Activated naive CD8-positive, alpha-beta T cell treated with anti-CD3 and anti-CD28 coated beads, Interleukin-2, amount 50 U/mL, for 24 hours (primary cell): ENCODE results near the gene ZNF341.
"Not testable (repeated sequence)": the region's sequence is repeated elsewhere in the genome, so short reads cannot be mapped to it uniquely, and the experiment has no call there.

Source experiments
- ATAC-seq: fragments of 150-1000 bp; cut with Tn5 transposase; one replicate; pipeline ENCODE4 v1.10.0; 2021
- DNase-seq: peaks from one replicate; pipeline ENCODE4 v3.0.0; 2021
- H3K27ac Mint-ChIP-seq: one replicate; pipeline ENCODE4 v1.8.0; 2021; ENCODE audit warnings: mild to moderate bottlenecking, mixed read lengths
- H3K27me3 Mint-ChIP-seq: one replicate; pipeline ENCODE4 v1.8.0; 2021; ENCODE audit warnings: mixed read lengths
- H3K36me3 Mint-ChIP-seq: one replicate; pipeline ENCODE4 v1.8.0; 2021; ENCODE audit warnings: low read depth, mixed read lengths
- H3K4me1 Mint-ChIP-seq: one replicate; pipeline ENCODE4 v1.8.0; 2021; ENCODE audit warnings: mixed read lengths
- H3K4me3 Mint-ChIP-seq: one replicate; pipeline ENCODE4 v1.8.0; 2021; ENCODE audit warnings: mild to moderate bottlenecking, moderate library complexity, mixed read lengths
- H3K9me3 Mint-ChIP-seq: one replicate; pipeline ENCODE4 v1.8.0; 2021; ENCODE audit warnings: mixed read lengths

ZNF341 gene

GRCh38 chr20:33787253-33787891 lies 55.6 kb downstream of the ZNF341 start:
- DNase-seq (no peak), ATAC-seq (no peak)
- H3K36me3 Mint-ChIP-seq, result peaks cover 11% of the 10 kb centered on the region
- peaks cover 9% of the 10 kb centered on the region for H3K4me1 Mint-ChIP-seq
- no peaks in the 10 kb centered on the region for H3K27me3 Mint-ChIP-seq
- no peak overlapping the region for H3K27ac Mint-ChIP-seq
- H3K9me3 Mint-ChIP-seq, result no peaks in the 10 kb centered on the region
- no peak overlapping the region for H3K4me3 Mint-ChIP-seq

DNA sequence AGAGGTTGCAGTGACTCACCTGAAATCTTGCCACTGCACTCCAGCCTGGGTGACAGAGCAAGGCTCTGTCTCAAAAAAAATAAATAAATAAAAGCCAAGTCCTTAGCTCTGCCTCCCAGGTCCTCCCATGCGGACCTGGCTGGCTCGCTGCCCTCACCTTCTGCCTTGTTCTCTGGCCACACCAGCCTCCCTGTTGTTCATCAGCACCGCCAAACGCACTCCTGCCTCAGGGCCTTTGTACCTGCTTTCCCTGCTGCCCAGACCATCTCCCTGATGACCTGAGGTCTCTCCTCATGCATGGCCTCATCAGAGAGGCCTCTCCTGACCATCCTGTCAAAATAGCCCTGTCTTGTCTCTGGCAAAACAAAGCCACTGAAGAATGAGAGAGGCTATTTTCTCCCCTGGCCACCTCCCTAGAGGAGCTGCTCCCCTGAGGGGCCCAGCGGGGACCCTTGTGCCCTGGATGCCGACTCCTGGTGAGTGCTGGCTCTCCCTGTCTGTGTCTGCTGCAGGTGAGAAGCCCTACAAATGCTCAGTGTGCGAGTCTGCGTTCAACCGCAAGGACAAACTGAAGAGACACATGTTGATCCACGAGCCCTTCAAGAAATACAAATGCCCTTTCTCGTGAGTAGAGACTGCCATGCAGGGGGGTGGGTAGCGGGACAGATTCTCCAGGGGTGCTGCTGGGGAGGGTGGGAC lies 56.7 kb downstream of the ZNF341 start:
- Mint-ChIP-seq H3K9me3 (no peaks in the 10 kb centered on the region), H3K27ac (no peak overlapping the region), H3K4me1 (peaks cover 9% of the 10 kb centered on the region), H3K4me3 (no peak overlapping the region), H3K36me3 (peaks cover 11% of the 10 kb centered on the region), H3K27me3 (no peaks in the 10 kb centered on the region)
- DNase-seq, result no peak
- ATAC-seq, result no peak

GRCh38 chr20:33789109-33789857 lies 57.5 kb downstream of the ZNF341 start:
- H3K36me3 Mint-ChIP-seq, result peaks cover 11% of the 10 kb centered on the region
- DNase-seq (no peak), ATAC-seq (no peak)
- no peak overlapping the region for H3K27ac Mint-ChIP-seq
- H3K4me3 Mint-ChIP-seq, result no peak overlapping the region
- no peaks in the 10 kb centered on the region for H3K27me3 Mint-ChIP-seq
- H3K9me3 Mint-ChIP-seq, result no peaks in the 10 kb centered on the region
- peaks cover 9% of the 10 kb centered on the region for H3K4me1 Mint-ChIP-seq

DNA sequence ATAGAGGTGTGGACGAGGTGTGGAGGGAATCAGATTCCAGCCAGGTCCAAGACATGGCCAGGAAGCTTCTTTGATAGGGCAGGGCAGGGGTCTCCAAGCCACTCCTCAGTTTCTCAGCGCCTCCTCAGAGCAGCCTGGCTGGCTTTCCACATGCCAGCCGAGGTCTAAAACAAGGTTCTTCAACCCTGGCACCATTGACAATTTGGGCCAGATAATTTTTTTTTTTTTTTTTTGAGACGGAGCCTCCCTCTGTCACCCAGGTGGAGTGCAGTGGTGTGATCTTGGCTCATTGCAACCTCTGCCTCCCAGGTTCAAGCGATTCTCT lies 58.0 kb downstream of the ZNF341 start:
- H3K27ac Mint-ChIP-seq, result no peak overlapping the region
- DNase-seq (no peak), ATAC-seq (no peak)
- H3K27me3 Mint-ChIP-seq, result no peaks in the 10 kb centered on the region
- peaks cover 11% of the 10 kb centered on the region for H3K36me3 Mint-ChIP-seq
- H3K4me1 Mint-ChIP-seq, result peaks cover 9% of the 10 kb centered on the region
- H3K9me3 Mint-ChIP-seq, result no peaks in the 10 kb centered on the region
- H3K4me3 Mint-ChIP-seq, result no peak overlapping the region

DNA sequence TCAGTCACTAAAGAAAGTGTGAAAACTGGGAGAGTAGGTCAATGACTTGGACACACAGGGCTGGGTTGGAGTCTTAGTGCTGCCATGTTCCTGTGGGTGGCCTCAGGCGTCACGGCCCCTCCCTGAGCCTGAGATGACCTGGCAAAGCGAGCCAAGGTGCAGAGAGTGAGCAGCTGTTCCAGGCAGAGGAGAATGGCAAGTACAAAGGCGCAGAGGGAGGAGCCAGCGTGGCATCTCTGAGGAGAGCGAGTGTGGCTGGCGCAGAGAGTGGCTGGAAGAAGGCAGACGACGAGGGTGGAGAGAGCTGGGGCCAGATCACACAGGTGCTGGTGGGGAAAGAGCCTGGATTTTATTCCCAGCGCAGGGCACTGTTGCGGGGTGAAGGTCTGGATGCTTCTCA lies 58.8 kb downstream of the ZNF341 start:
- ATAC-seq (no peak), DNase-seq (no peak)
- no peak overlapping the region for H3K4me3 Mint-ChIP-seq
- H3K9me3 Mint-ChIP-seq, result no peaks in the 10 kb centered on the region
- H3K36me3 Mint-ChIP-seq, result peaks cover 11% of the 10 kb centered on the region
- H3K27ac Mint-ChIP-seq, result no peak overlapping the region
- H3K4me1 Mint-ChIP-seq, result peaks cover 9% of the 10 kb centered on the region
- H3K27me3 Mint-ChIP-seq, result no peaks in the 10 kb centered on the region

DNA sequence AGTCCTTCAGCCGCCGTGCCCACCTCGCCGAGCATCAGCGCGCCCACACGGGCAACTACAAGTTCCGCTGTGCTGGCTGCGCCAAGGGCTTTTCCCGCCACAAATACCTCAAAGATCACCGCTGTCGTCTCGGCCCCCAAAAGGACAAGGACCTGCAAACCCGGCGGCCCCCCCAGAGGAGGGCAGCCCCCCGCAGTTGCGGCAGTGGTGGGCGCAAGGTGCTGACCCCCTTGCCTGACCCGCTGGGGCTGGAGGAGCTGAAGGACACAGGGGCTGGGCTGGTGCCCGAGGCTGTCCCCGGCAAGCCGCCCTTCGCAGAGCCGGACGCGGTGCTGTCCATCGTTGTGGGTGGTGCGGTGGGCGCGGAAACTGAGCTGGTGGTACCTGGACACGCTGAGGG lies 59.2 kb downstream of the ZNF341 start:
- H3K9me3 Mint-ChIP-seq, result no peaks in the 10 kb centered on the region
- H3K36me3 Mint-ChIP-seq, result peaks cover 11% of the 10 kb centered on the region
- H3K4me3 Mint-ChIP-seq, result no peak overlapping the region
- DNase-seq (no peak), ATAC-seq (no peak)
- no peaks in the 10 kb centered on the region for H3K27me3 Mint-ChIP-seq
- H3K4me1 Mint-ChIP-seq, result peaks cover 6% of the 10 kb centered on the region
- no peak overlapping the region for H3K27ac Mint-ChIP-seq

GRCh38 chr20:33791540-33791939 lies 59.7 kb downstream of the ZNF341 start:
- no peak overlapping the region for H3K27ac Mint-ChIP-seq
- H3K4me3 Mint-ChIP-seq, result no peak overlapping the region
- ATAC-seq (no peak), DNase-seq (no peak)
- H3K36me3 Mint-ChIP-seq, result peaks cover 11% of the 10 kb centered on the region
- no peaks in the 10 kb centered on the region for H3K9me3 Mint-ChIP-seq
- H3K27me3 Mint-ChIP-seq, result no peaks in the 10 kb centered on the region
- peaks cover 4% of the 10 kb centered on the region for H3K4me1 Mint-ChIP-seq

GRCh38 chr20:33791959-33792597 lies 60.3 kb downstream of the ZNF341 start:
- peak; percentile 68 for DNase-seq

GRCh38 chr20:33792598-33792989 lies 60.8 kb downstream of the ZNF341 start:
- not testable (repeated sequence) for H3K27ac Mint-ChIP-seq, H3K27me3 Mint-ChIP-seq, H3K9me3 Mint-ChIP-seq, ATAC-seq, DNase-seq, H3K4me1 Mint-ChIP-seq, H3K4me3 Mint-ChIP-seq
- peaks cover 11% of the 10 kb centered on the region for H3K36me3 Mint-ChIP-seq

More at GRCh38 chr20:33791959-33792597, 60.3 kb downstream of the ZNF341 start:
- Mint-ChIP-seq H3K27me3 (no peaks in the 10 kb centered on the region), H3K4me3 (no peak overlapping the region), H3K27ac (no peak overlapping the region), H3K4me1 (peaks cover 2% of the 10 kb centered on the region), H3K9me3 (no peaks in the 10 kb centered on the region), H3K36me3 (peaks cover 11% of the 10 kb centered on the region)
- peak; percentile 47 for ATAC-seq

DNA sequence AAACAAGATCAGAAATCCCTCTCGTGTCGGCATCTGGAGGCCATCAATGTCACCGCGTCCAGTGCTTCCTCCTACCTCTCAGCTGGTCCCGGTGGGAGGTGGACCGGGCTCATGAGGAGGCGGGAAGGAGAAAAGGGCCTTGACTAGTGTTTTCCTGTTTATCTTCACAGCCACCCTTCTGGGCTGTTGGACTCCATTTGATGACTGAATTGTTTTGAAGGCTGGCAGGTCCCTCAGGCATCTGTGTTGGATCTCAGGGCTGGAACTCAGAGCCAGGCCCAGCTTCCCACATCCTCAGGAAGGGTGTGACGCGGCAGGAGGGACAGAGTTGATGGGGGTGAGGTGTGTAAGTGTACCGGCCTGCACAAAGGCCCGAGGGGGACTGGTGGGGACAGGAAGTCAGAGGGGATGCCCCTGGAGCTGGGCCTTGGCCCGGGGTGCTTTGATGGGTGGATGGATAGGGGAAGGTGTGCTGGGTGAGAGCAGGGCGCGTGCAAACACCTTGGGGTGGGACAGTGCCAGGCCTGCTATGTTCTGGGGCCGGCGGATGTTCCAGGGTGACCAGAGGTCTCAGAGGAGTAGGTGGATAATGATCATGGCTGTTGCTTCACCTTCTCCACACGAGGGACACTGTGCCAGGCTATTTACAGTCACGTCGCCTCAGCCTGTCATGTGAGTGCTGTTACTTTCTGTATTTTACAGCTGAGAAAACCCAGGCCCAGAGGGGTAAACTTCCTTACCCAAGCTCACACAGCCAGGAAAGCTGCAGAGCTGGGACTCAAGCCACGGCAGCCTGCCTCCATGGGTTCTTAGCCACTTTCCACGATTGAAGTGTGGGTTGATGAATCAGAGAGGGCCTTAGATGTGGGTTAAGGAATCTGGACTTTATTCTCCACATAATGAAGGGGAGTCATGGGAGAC lies 61.5 kb downstream of the ZNF341 start:
- no peak for DNase-seq
- H3K36me3 Mint-ChIP-seq, result peaks cover 11% of the 10 kb centered on the region
- ATAC-seq, result no peak
- no peaks in the 10 kb centered on the region for H3K27me3 Mint-ChIP-seq
- H3K4me3 Mint-ChIP-seq, result no peak overlapping the region
- H3K9me3 Mint-ChIP-seq, result no peaks in the 10 kb centered on the region
- no peaks in the 10 kb centered on the region for H3K4me1 Mint-ChIP-seq
- no peak overlapping the region for H3K27ac Mint-ChIP-seq

DNA sequence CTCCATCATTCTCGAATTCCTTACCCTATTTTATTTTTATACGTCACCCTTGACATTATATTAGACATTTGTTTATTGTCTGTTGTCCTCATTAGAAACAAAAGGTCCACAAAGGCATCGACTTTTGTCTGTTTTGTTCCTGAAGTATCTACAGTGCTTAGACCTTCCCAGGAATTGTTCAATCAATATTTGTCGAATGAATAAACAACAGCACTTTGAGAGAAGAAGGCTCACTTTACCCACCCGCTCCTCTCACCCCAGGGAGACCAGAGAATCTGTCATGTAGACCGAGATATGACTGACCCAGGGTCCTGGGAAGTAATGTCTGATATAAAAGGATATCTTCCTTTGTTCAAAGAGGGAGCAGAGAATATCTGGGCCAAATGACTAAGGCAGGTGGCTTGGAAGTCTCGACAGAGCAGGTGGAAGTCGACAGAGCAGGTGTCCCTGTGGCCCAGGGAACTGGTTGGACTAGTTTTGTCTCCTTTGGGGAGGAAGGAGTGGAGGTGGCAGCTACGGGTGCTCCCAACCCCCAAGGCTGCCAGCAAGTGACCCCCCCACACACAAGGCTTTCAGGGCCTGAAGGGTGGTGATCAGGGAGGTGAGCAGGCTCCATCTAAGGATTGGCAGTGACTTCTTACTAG lies 64.6 kb downstream of the ZNF341 start:
- Mint-ChIP-seq H3K4me1 (no peaks in the 10 kb centered on the region), H3K9me3 (no peaks in the 10 kb centered on the region), H3K36me3 (peaks cover 2% of the 10 kb centered on the region), H3K4me3 (no peak overlapping the region), H3K27ac (no peak overlapping the region), H3K27me3 (no peaks in the 10 kb centered on the region)
- ATAC-seq (no peak), DNase-seq (no peak)

GRCh38 chr20:33796907-33797544 lies 65.2 kb downstream of the ZNF341 start:
- ATAC-seq (no peak), DNase-seq (no peak)
- no peak overlapping the region for H3K4me3 Mint-ChIP-seq
- H3K9me3 Mint-ChIP-seq, result no peaks in the 10 kb centered on the region
- H3K4me1 Mint-ChIP-seq, result no peaks in the 10 kb centered on the region
- peaks cover 1% of the 10 kb centered on the region for H3K36me3 Mint-ChIP-seq
- H3K27ac Mint-ChIP-seq, result no peak overlapping the region
- no peaks in the 10 kb centered on the region for H3K27me3 Mint-ChIP-seq

DNA sequence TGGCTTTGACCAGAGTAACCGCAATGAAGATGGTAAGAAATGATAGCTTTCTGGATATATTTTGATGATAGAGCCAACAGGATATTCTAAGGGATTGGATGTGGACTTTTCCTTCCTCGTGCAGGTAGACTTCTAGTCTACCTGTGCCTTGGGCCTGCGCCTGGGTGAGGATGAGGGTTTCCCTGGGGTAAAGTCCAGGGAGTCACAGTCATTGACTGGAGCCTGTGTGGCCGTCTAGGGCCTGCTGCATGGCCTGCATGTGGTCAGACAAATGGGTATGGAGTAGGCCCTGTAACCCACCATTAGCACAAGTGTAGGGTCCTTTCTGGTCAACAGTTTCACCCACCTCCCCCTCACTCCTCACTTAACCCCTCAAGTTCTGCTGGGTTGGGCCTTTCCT lies 66.6 kb downstream of the ZNF341 start:
- DNase-seq, result no peak
- Mint-ChIP-seq H3K4me1 (no peaks in the 10 kb centered on the region), H3K9me3 (no peaks in the 10 kb centered on the region), H3K27me3 (no peaks in the 10 kb centered on the region), H3K4me3 (no peak overlapping the region), H3K36me3 (no peaks in the 10 kb centered on the region), H3K27ac (no peak overlapping the region)
- no peak for ATAC-seq
